Kidney epithelial cell (primary cell): ENCODE data around the gene DLST. TPM values are rescaled to one million over a fixed set of nuclear protein-coding genes. Genes with fewer than 3 reads are reported as not detected.

ENCODE experiments used
- DNase-seq: peaks from one replicate; pipeline ENCODE4 v3.0.0-alpha.2; 2010; ENCODE audit warnings: low read depth
- H3K27me3 ChIP-seq: 2 replicates; pipeline ENCODE4 v1.6.0; 2011; ENCODE audit warnings: low read length; ENCODE audit not compliant: control insufficient read depth, insufficient read depth
- H3K36me3 ChIP-seq: 2 replicates; pipeline ENCODE4 v1.5.1; 2011; ENCODE audit warnings: low read length; ENCODE audit not compliant: control insufficient read depth, insufficient read depth
- H3K4me3 ChIP-seq: 2 replicates; pipeline ENCODE4 v1.5.1; 2011; ENCODE audit warnings: low read depth, mild to moderate bottlenecking, control low read depth, low read length
- CTCF ChIP-seq: IDR thresholded peaks from 2 replicates; pipeline ENCODE4 v1.5.1; 2011; ENCODE audit warnings: mild to moderate bottlenecking, moderate library complexity, low read length, control low read depth, inconsistent platforms; ENCODE audit not compliant: insufficient read depth, poor library complexity, severe bottlenecking
- total RNA-seq: library from RNA; depleted of rRNA; stranded (reverse); fragments of >200 nt; gene quantifications from 2 replicates; pipeline ENCODE4 v1.2.3, GENCODE V29; 2015

The DLST gene
- total RNA-seq, 1 donor from 2014 or later, result 84.1 TPM

- no peak for DNase-seq
- Histone ChIP-seq H3K36me3 (peaks cover 1% of the 10 kb centered on the region), H3K4me3 (no peak overlapping the region), H3K27me3 (no peaks in the 10 kb centered on the region)
- no peak for TF ChIP-seq CTCF
These were observed 4.3 kb downstream of the DLST start for GRCh38 chr14:74886001-74886400.

GRCh38 chr14:74888164-74889158 is 6.7 kb downstream of the DLST start:
- Histone ChIP-seq H3K36me3 (peaks cover 3% of the 10 kb centered on the region), H3K27me3 (no peaks in the 10 kb centered on the region), H3K4me3 (no peak overlapping the region)
- DNase-seq, result no peak
- no peak for TF ChIP-seq CTCF

GRCh38 chr14:74890262-74890661 is 8.5 kb downstream of the DLST start:
- H3K36me3 ChIP-seq, result peaks cover 3% of the 10 kb centered on the region

GRCh38 chr14:74891870-74892269 is 10.2 kb downstream of the DLST start:
- no peak for DNase-seq
- H3K36me3 ChIP-seq, result peaks cover 2% of the 10 kb centered on the region

More at GRCh38 chr14:74890262-74890661, 8.5 kb downstream of the DLST start:
- no peak for DNase-seq
- Histone ChIP-seq H3K27me3 (no peaks in the 10 kb centered on the region), H3K4me3 (no peak overlapping the region)
- no peak for TF ChIP-seq CTCF

GRCh38 chr14:74892745-74893144 is 11.0 kb downstream of the DLST start:
- TF ChIP-seq CTCF, result no peak
- no peak for DNase-seq
- no peak overlapping the region for H3K4me3 ChIP-seq
- H3K36me3 ChIP-seq, result peaks cover 2% of the 10 kb centered on the region
- no peaks in the 10 kb centered on the region for H3K27me3 ChIP-seq

More at GRCh38 chr14:74891870-74892269, 10.2 kb downstream of the DLST start:
- Histone ChIP-seq H3K27me3 (no peaks in the 10 kb centered on the region), H3K4me3 (no peak overlapping the region)
- TF ChIP-seq CTCF, result no peak

GRCh38 chr14:74893614-74894091 is 11.9 kb downstream of the DLST start:
- H3K36me3 ChIP-seq, result peaks cover 2% of the 10 kb centered on the region
- H3K4me3 ChIP-seq, result no peak overlapping the region
- TF ChIP-seq CTCF, result no peak
- H3K27me3 ChIP-seq, result no peaks in the 10 kb centered on the region
- no peak for DNase-seq
